AG09319 (cell line): ENCODE data around the gene CCNY.

Experiments used
- DNase-seq: peaks from one replicate; pipeline ENCODE4 v3.0.0-alpha.2; 2010; ENCODE audit warnings: low read depth; ENCODE audit errors: extremely low read depth
- CTCF ChIP-seq: IDR thresholded peaks from 2 replicates; pipeline ENCODE4 v1.5.1; 2011; ENCODE audit warnings: low read depth, mild to moderate bottlenecking, inconsistent platforms, low read length, moderate library complexity

Gene CCNY

GRCh38 chr10:35334297-35334696 is 2.0 kb upstream of the CCNY start:
- no peak for DNase-seq
- TF ChIP-seq CTCF: no peak

GRCh38 chr10:35335133-35336083 is 901 bp upstream of the CCNY start:
- no peak for DNase-seq
- no peak for TF ChIP-seq CTCF

DNA sequence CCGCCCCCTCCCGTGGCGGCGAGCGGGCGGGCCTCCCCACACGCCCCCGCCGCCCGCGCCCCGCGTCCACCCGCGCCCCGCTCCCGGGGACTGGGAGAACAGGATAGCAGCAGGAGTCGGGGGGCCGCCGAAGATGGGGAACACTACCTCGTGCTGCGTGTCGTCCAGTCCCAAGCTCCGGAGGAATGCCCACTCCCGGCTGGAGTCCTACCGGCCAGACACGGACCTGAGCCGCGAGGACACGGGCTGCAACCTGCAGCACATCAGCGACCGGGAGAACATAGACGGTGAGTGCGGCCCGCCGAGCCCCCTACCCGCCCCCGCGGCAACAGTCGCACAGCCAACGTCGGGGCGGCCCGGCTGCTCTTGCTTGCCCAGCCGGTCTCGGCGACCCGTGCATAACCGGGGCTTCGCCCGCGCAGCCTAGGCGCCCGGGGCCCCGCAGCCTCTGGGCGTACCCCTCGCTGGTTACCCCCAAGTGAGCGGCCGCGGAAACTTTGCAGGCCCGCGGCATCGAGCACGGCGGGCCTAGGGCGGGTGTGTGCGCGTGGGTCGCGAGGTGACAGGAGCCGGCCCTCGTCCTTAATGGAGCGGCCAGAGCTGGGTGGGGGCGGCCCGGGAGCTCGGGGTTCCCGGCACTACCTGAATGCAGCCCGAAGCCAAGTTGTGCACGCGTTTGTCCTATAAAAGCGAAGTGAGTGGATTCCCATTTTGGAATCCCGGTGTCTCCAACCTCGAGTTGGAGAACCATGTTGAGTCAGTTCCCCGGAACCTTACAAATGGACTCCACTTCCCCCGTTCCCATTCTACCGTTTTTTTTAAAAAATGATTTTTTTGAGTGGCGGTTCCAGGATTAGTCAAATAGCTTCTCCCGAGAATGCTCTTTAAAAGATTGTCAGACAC is 863 bp downstream of the CCNY start:
- no peak for DNase-seq

GRCh38 chr10:35339942-35340341 is 3.6 kb downstream of the CCNY start:
- TF ChIP-seq CTCF: no peak
- no peak for DNase-seq

More for the DNA sequence above, 863 bp downstream of the CCNY start:
- no peak for TF ChIP-seq CTCF

DNA sequence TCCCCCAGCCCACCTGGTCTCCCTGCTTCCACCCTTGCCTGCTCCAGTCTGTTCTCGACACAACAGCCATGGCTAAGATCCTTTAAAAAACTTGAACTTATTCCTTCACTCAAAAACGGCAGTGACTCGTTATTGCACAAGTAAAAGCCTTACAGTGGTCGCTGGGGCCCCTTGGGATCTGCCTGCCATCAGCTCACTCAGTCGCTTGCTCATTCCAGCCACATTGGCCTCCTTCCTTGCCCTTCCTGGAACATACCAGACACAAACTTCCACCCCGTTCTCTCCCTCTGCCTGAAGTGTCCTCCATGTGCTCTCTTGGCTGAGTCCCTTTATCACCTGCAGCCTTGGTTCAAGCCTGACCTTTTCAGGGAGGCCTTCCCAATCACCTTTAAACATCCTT is 4.7 kb downstream of the CCNY start:
- DNase-seq: no peak
- TF ChIP-seq CTCF: no peak

GRCh38 chr10:35341521-35341920 is 5.2 kb downstream of the CCNY start:
- TF ChIP-seq CTCF: no peak
- DNase-seq: no peak

GRCh38 chr10:35342183-35342753 is 6.0 kb downstream of the CCNY start:
- no peak for TF ChIP-seq CTCF
- DNase-seq: no peak
